ENCODE data around the gene SPTLC3. TPM values are rescaled to one million over a fixed set of nuclear protein-coding genes. Genes with fewer than 3 reads are reported as not detected.

The SPTLC3 gene
- polyA plus RNA-seq, 1 donor from 2014 or later: not detected

DNA sequence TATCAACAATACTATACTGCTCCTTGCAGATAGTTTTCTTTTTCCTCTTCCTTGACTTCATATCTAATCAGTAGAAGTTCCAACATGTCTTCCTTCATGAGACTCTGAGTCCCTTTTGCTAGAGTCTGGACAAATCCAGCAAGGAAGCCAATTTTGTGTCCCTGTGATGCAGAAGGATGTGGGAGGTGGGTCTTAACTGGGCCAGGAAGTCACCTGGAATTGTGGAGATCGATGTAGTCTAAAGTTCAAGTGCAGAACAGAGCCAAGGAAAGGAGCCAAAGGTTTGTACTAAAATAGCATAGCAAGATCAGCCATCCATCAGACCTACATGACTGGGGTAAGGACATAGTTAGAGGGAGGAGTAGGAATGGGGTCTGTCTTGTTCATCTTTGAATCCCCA, 37.6 kb downstream of the SPTLC3 start:
- TF ChIP-seq POLR2AphosphoS5 (IDR thresholded peaks at IDR 0.05) (no peak), EP300 (conservative IDR thresholded peaks at IDR 0.05; ENCODE audit: poor library complexity, severe bottlenecking) (no peak), SMC3 (conservative IDR thresholded peaks at IDR 0.05; ENCODE audit: poor library complexity) (no peak), EZH2 (IDR thresholded peaks at IDR 0.05; ENCODE audit: borderline replicate concordance, insufficient read depth, low read length, poor library complexity, severe bottlenecking) (no peak), MXI1 (conservative IDR thresholded peaks at IDR 0.05; ENCODE audit: poor library complexity, severe bottlenecking) (no peak), RAD21 (conservative IDR thresholded peaks at IDR 0.05) (no peak)
- TF ChIP-seq, protein P1, sequence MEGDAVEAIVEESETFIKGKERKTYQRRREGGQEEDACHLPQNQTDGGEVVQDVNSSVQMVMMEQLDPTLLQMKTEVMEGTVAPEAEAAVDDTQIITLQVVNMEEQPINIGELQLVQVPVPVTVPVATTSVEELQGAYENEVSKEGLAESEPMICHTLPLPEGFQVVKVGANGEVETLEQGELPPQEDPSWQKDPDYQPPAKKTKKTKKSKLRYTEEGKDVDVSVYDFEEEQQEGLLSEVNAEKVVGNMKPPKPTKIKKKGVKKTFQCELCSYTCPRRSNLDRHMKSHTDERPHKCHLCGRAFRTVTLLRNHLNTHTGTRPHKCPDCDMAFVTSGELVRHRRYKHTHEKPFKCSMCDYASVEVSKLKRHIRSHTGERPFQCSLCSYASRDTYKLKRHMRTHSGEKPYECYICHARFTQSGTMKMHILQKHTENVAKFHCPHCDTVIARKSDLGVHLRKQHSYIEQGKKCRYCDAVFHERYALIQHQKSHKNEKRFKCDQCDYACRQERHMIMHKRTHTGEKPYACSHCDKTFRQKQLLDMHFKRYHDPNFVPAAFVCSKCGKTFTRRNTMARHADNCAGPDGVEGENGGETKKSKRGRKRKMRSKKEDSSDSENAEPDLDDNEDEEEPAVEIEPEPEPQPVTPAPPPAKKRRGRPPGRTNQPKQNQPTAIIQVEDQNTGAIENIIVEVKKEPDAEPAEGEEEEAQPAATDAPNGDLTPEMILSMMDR (IDR thresholded peaks at IDR 0.05; ENCODE audit: poor library complexity, severe bottlenecking): no peak
- TF ChIP-seq, protein P2, sequence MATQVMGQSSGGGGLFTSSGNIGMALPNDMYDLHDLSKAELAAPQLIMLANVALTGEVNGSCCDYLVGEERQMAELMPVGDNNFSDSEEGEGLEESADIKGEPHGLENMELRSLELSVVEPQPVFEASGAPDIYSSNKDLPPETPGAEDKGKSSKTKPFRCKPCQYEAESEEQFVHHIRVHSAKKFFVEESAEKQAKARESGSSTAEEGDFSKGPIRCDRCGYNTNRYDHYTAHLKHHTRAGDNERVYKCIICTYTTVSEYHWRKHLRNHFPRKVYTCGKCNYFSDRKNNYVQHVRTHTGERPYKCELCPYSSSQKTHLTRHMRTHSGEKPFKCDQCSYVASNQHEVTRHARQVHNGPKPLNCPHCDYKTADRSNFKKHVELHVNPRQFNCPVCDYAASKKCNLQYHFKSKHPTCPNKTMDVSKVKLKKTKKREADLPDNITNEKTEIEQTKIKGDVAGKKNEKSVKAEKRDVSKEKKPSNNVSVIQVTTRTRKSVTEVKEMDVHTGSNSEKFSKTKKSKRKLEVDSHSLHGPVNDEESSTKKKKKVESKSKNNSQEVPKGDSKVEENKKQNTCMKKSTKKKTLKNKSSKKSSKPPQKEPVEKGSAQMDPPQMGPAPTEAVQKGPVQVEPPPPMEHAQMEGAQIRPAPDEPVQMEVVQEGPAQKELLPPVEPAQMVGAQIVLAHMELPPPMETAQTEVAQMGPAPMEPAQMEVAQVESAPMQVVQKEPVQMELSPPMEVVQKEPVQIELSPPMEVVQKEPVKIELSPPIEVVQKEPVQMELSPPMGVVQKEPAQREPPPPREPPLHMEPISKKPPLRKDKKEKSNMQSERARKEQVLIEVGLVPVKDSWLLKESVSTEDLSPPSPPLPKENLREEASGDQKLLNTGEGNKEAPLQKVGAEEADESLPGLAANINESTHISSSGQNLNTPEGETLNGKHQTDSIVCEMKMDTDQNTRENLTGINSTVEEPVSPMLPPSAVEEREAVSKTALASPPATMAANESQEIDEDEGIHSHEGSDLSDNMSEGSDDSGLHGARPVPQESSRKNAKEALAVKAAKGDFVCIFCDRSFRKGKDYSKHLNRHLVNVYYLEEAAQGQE (IDR thresholded peaks at IDR 0.05; ENCODE audit: borderline replicate concordance): no peak
- no peaks in the 10 kb centered on the region for H3K36me3 ChIP-seq (ENCODE audit: insufficient read depth, low read length)
- H3K4me2 ChIP-seq (ENCODE audit: low read length): no peak overlapping the region
- no peak overlapping the region for H3K4me3 ChIP-seq (ENCODE audit: low read length)
- H3K27ac ChIP-seq (ENCODE audit: low read length): no peak overlapping the region
- no peak overlapping the region for H2AFZ ChIP-seq (ENCODE audit: low read depth, low read length)
- no peaks in the 10 kb centered on the region for H3K79me2 ChIP-seq (replicated peaks; ENCODE audit: insufficient read depth, low read length)
- no peaks in the 10 kb centered on the region for H3F3A ChIP-seq (ENCODE audit: insufficient read depth, low read length, poor library complexity, severe bottlenecking)
- no peak overlapping the region for H3K9ac ChIP-seq (ENCODE audit: low read length)
- H3K9me2 ChIP-seq (ENCODE audit: insufficient read depth, low read length): no peaks in the 10 kb centered on the region
- no peaks in the 10 kb centered on the region for H3K9me3 ChIP-seq (ENCODE audit: low read length)
- H3K27me3 ChIP-seq (ENCODE audit: insufficient read depth, low read depth, low read length): no peaks in the 10 kb centered on the region
- no peaks in the 10 kb centered on the region for H4K20me1 ChIP-seq (ENCODE audit: insufficient read depth)

DNA sequence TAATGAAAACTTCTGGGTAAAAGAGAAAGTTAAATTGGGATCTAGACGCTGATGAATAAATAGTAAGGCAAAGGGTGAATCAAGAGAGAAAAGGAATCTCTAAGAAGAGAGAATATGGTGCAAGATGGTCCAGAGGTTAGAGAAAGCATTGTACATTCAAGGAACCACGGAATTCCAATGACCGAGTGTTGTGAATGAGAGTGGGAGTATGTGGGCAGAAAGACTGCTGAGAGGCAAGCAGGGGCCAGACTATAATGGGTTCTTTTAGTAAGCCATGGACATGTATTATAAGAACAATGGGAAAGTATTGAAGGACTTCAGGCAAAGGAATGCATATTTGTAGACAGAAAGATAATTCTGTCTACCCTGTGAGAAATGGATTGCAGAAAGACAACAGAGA, 45.2 kb downstream of the SPTLC3 start:
- Histone ChIP-seq H2AFZ (ENCODE audit: low read depth, low read length) (no peak overlapping the region), H3K27ac (ENCODE audit: low read length) (no peak overlapping the region), H3K9me3 (ENCODE audit: low read length) (no peaks in the 10 kb centered on the region), H3K79me2 (replicated peaks; ENCODE audit: insufficient read depth, low read length) (no peaks in the 10 kb centered on the region), H3F3A (ENCODE audit: insufficient read depth, low read length, poor library complexity, severe bottlenecking) (no peaks in the 10 kb centered on the region), H3K36me3 (ENCODE audit: insufficient read depth, low read length) (no peaks in the 10 kb centered on the region), H3K4me3 (ENCODE audit: low read length) (no peak overlapping the region), H3K9ac (ENCODE audit: low read length) (no peak overlapping the region), H3K9me2 (ENCODE audit: insufficient read depth, low read length) (no peaks in the 10 kb centered on the region), H3K4me2 (ENCODE audit: low read length) (no peak overlapping the region), H3K27me3 (ENCODE audit: insufficient read depth, low read depth, low read length) (no peaks in the 10 kb centered on the region), H4K20me1 (ENCODE audit: insufficient read depth) (no peaks in the 10 kb centered on the region)
- TF ChIP-seq POLR2AphosphoS5 (IDR thresholded peaks at IDR 0.05): no peak
- TF ChIP-seq RAD21 (conservative IDR thresholded peaks at IDR 0.05): no peak
- TF ChIP-seq, protein P2 (IDR thresholded peaks at IDR 0.05; ENCODE audit: borderline replicate concordance): no peak
- TF ChIP-seq, protein P1 (IDR thresholded peaks at IDR 0.05; ENCODE audit: poor library complexity, severe bottlenecking): no peak
- TF ChIP-seq SMC3 (conservative IDR thresholded peaks at IDR 0.05; ENCODE audit: poor library complexity): no peak
- TF ChIP-seq MXI1 (conservative IDR thresholded peaks at IDR 0.05; ENCODE audit: poor library complexity, severe bottlenecking): no peak
- TF ChIP-seq EZH2 (IDR thresholded peaks at IDR 0.05; ENCODE audit: borderline replicate concordance, insufficient read depth, low read length, poor library complexity, severe bottlenecking): no peak
- no peak for TF ChIP-seq EP300 (conservative IDR thresholded peaks at IDR 0.05; ENCODE audit: poor library complexity, severe bottlenecking)
- no peak for TF ChIP-seq TAF1 (IDR thresholded peaks at IDR 0.05; ENCODE audit: low read depth)

All from neural cell (in vitro differentiated cells).